Stimulated activated CD4-positive, alpha-beta T cell treated with anti-CD3 and anti-CD28 coated beads, Interleukin-1b, Interleukin-23, amount 100 ng/mL, for 1 hour (primary cell): ENCODE measurements around the gene TLE3.
"Not testable (repeated sequence)": the region's sequence is repeated elsewhere in the genome, so short reads cannot be mapped to it uniquely, and the experiment has no call there.

Experiments
- DNase-seq, 2 donors: peaks; one replicate each; pipeline ENCODE4 v3.0.0-alpha.2; 2020; ENCODE audit warnings: low read depth in 2 of 2

Gene TLE3

DNA sequence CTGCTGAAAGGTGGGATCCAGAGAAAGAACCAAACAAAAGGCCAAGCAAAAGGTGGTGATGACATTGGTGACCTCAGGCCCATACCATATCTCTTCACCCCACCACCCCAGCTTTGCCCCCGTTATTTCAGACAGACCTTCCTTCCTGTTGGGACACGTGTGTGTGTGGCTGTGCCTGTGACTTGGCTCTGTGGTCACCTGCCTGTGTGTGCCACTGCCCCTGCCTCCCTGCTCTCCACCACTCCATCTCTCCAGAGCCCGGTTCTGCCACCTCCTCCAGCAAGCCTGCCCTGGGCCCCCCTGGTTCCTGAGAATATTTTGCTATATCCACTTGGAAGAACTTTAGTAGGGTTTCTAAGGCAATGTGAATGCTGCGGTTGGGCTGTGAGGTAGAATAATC, 28.6 kb upstream of the TLE3 start:
- no peak for DNase-seq

DNA sequence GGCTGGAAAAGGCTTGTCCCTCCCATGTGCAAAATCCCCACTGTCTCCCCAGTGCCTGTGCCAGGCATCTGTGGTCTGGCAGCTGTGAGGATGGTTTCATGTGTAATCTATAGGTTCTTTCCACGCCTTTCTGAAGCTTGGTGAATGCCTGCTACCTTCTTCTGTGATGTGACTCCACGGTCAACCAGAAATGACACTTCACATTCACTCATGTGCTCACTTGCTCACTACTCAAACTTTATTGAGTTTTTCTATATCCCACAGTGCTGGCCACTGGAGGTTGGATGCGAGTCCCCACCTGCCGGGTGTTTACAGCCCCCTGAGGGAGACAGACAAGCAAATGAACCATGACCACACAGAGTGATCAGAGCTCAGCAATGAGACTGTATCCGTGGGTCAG, 27.9 kb upstream of the TLE3 start:
- DNase-seq, result no peak

DNA sequence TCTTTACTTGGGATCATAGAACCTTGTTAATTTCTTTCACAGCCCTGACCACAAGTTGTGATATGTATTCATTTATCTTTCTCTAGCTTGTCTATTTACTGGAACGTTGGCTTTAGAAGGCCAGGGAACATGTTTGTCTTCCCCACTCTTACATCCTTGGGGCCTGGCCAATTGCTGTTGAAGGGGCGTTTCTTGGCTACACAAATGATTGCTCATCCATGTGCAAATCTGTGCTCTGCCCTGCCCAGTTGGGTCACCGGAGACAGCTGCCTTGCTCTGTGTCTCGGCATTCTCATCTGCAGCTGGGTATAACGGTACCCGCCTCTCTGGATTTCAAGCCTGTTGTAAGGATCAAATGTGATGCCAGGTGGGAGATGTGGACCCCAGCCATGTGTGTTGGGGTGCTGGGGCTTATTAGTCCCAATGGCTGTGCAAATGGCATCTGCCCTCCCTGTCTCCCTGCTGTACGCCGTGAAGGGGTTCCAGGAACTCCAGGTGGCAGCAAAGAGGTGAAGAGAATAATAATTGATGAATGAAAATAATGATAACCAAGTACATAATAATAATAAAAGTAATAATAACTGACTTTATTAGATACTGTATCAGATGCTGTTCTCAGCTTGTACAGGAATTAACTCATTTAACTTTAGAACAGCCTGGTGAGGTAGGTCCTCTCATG, 24.0 kb upstream of the TLE3 start:
- no peak for DNase-seq

DNA sequence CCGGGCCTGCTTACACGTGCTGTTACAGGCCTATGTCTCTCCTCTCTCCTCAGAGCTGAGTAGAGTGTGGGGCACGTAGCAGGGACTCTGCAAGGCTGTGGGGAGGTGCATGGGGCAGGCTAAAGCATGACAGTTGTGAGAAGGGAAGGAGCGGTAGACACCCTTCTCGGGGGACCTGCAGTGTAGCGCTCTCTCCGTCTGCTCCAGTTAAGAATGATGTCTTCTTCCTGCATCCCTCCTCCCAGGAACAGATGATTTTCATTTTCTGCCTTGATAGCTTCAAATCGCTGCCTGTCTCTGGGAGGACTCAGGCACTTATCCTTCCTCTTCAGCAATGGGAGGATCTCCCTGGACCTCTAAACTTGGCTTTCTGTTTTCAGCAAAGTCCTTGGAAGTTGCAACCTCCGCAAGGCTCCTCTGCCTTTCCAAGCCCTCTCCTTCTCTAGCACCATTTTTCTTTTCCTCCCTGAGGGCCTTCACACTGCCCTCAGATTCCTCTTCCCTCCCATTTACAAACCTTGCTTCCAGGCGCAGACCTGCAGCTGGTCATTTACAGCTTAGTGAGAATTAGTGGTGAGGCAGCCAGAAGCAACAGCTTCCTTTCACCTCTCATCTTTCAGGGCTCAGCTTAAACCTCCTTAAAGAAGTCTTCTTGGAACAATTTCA, 23.4 kb upstream of the TLE3 start:
- no peak for DNase-seq

DNA sequence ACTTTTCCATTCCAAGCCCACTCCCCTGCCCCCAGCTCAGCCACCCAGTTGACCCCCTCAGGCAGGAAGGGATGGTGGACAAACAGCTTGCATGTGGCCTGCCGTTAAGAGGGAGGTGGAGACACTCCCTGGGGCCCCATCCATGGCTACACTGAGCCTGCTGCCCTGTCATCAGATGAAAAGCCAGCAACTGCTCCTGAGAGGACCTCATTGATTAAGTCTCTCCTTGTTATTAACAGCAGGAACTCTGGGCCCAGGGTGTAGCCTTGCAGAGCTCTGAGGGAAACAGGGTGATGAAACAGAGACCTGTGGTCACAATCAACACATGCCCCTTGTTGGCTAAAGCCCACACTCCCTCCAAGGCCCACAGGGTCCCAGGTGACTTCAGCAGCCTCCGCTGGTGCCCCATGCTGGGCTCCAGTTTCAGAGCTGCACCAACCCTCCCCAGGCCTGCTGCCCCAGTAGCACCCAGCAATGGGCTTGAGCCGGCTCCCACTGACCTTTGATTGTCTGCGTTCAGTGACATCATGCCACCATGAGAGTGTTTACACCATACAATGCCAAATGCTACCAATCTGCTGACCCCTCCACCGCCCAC, 22.3 kb upstream of the TLE3 start:
- DNase-seq, result no peak

DNA sequence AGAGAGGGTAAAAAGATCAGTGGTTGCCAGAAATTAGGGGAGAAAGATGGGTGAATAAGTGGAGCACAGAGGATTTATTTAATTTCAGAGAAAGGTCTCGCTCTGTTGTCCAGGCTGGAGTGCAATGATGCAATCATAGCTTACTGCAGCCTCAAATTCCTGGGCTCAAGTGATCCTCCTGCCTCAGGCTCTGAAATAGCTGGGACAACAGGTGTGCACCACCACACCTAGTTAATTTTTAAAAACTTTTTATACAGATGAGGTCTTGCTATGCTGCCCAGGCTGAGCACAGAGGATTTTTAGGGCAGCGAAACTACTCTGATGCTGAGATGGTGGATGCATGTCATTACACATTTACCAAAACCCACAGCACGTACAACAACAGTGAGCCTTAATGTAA, 20.9 kb upstream of the TLE3 start:
- no peak for DNase-seq

DNA sequence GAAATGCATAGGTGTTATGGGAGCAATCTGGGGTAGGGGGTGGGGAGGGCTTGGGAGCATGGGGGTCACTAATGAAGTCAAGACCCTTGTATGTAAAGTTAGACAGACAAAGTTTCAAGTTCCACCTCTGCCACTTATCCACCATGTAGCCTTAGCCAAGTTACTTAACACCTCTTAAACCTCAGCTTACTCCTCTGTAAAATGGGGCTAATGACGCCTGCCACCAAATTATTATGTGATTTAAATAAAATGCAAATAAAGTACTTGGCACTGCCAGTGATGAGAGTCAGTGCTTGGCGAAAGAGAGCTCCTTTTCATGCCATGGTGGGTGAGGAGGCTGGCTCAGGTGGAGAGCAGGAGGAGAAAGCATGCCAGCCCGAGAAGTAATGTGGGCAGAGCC, 18.6 kb upstream of the TLE3 start:
- no peak for DNase-seq

DNA sequence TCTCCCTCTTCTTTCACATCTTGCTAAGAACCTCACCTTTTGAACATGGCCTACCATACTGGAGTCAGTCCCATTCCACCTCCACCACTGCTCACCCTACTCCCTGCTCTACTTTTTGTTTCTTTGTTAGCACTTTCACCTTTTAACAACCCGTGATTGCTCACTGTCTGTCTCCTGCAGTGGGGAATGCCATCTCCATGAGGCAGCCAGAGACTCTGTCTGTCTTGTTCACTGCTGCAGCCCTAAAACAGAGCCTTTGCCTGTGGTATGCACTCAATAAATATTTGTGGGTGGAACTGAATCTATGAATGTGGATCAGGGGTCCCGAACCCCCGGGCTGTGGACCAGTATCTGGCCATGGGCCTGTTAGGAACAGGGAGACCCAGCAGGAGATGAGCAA, 16.5 kb upstream of the TLE3 start:
- DNase-seq, result no peak

DNA sequence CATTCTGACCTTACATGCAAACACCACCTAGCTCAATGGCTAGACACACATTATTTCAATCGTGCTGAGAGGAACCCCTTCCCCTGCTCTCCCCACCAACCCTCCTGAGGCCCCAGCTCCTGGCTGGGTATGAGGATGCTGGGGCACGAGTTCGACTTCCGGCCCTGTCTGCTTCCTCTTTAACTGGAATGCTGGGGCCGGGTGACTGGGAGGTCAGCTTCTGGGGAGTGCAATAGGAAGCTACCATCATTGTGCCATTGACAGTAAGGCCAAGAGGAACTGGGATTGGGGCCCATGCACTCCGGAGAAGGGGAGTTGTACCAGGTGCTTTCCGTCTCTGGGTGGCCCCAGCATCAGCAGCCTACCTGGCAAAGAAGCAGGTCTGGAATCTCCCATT, 15.6 kb upstream of the TLE3 start:
- DNase-seq, result no peak

DNA sequence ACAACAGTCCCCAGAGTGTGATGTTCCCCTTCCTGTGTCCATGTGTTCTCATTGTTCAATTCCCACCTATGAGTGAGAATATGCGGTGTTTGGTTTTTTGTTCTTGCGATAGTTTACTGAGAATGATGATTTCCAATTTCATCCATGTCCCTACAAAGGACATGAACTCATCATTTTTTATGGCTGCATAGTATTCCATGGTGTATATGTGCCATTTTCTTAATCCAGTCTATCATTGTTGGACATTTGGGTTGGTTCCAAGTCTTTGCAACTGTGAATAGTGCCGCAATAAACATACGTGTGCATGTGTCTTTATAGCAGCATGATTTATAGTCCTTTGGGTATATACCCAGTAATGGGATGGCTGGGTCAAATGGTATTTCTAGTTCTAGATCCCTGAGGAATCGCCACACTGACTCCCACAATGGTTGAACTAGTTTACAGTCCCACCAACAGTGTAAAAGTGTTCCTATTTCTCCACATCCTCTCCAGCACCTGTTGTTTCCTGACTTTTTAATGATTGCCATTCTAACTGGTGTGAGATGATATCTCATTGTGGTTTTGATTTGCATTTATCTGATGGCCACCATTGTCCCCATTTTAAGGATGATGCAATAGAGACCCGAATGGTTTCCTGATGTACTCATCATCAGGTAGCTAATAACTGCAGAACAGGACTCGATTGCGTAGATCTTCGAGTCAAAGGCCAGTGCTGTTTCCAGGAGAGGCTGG, 15.0 kb upstream of the TLE3 start:
- not testable (repeated sequence) for DNase-seq

DNA sequence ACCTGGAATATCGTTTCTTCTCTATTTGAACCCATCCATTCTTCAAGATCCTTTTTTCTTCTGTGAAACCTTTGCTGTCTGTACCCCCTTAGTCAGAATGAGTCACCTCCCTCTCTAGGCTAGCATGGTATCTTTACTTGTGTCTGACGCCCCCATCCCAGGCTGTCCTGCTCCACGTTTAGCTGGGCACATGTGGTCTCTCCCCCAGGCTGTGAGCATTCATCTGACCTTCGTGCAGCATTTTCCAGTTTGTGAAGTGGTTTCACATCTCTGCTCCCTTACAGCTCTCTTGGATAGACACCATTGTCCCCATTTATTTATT, 14.3 kb upstream of the TLE3 start:
- DNase-seq, result no peak

DNA sequence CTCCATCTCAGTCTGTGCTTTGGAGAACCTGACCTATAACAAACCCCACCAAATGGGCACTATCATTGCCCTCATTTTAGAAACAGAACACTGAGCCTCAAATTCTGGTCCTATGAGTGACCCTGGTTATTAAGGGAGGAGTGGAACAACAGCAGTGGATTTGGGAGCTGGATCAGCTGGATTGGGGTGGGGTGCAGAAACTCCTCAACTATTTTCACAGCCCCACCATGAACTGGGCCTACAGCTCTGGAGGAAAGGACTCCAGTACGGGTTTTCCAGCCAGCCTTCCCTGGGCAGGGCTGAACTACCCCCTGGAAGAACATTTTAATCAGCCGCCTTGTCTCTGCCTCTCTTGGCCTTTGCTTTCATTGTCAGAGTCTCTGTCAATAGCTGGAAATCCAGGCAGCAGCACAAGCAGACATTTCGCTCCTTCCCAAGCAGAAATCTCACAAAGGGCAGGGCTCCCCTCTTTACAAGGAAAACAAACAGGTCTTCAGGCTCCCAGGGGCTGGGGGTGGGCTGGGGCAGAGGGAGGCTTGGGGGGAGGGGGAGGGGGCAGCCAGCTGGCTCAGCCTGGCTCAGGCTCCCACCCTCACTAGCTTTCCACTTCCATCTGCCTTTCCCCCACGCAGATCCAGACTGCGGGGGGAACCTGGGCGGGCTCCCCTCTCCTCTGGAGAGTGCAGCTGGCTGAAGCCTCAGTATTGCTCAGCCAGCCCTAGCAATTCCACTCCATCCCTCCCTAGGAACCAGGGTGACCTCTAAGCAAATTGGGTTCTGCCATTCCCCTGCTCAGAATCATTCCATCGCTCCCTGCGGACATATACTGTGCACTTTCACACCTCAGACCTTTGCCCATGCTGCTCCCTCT, 13.7 kb upstream of the TLE3 start:
- no peak for DNase-seq

DNA sequence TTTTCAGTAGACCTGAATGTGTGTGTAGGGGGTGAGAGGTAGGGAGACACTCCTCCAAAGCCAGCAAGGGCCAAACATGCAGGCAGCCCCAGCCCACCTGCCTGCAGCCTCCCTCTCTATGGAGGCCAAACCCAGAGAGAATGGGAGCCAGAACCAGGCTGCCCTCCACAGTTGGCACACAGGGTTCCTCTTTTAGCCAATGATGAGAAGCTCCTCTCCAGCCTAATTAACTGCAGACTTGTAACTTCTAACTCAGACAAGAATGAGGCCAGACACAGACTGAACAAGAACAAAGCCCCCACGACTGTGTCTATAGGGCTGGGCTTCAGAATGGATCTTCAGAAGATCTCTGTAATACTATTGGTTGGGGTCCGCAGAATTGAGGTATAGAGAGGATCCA, 12.3 kb upstream of the TLE3 start:
- no peak for DNase-seq

DNA sequence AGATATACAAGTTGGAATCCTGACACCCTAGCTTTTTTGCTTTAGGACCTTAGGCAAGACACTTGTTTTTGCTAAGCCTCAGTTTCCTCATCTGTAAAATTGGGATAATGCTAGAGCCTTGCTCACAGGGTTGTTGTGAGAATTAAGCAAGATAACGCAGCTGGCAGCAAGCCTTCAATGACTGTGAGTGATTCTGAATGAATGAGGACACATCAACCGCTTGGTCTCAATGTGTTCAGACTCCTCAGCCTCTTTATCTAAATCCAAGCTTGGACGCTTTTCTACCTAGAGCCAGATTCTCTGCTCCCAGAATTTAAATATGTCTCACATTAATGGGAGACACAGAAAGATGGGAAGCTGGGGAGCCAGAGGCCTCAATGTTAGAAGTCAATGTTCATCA, 11.8 kb upstream of the TLE3 start:
- DNase-seq, result no peak

DNA sequence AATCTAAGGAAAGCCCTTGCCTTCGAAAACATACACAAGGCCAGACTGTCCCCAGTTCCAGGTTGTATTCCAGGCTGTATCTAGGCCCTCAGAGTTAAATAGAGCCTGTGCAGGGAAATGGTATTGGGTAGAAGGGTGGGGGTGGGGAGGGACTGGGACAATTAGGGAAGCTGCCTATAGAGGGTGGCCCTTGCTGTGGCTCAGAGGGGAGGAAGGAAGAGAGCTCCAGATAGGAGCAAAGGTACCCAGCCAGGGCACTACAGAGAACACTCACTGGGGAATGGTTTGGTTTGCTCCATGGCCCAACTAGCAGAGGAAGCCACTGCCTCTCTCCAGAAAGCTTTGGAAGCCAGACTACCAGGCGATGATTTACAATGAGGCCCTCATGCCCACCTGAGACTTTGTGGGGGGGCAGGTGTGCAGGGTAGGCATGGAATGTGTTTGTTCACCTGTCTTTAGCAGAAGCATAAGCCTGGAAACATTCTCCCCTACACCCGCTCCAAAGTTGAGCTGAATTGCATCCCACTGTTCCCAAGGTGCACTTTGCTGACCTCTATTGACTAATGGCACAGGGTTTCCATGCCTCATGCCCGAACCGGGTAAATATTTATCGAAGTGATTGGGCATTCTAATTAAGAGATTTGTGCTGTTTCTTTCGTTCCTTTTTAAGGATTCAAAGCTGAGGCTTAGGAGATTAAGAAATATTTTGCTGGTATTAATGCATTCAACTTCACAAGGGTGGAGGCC, 6.3 kb upstream of the TLE3 start:
- no peak for DNase-seq

DNA sequence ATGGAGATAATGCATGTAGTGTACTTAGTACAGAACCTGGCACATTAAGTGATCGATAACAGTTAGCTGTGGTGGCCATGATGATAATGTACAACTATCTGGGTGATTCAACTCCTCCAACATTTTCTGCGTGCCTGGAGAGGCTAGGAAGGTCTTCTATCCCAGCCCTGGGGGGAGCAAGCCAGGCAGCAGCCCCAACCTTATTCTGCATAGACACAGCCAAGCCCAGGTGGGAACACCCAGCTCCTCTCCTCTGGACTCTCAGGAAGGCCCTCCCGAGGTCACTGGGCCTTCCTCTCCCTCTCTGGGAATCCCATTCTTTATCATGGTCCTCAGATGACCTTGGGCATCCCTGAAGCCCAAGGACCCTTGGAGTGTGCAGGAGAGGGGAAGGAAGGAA, 5.1 kb upstream of the TLE3 start:
- DNase-seq, result no peak

DNA sequence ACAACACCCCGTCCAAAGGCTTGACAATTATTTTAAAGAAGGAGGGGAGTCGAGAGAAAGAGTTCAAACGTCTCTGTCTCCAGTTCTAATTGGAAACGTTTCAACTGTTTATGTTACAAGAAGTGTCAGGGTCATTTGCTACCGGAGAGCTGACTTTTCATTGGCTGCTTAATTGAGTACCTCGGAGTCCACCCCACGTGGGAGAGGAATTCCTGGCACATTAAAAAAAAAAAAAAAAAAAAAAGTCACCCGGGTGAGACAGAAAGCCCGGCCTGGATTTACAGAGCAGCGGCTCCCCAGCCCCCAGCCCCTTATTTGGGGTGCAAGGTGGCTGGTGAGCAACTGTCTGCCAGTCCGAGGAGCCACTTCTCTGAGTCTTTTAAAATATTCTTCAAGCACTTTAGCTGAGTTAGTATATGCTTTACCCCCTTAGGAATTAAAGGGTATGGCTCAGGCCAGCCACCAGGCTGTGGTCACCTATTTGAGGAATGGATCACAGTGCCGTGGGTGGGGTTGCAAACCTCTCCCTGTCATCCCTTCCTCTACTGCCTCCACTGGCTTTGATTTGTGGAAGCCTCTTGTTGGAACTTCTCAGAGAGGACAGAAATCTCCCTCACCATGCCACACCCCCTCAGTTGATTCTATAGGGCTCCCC, 3.9 kb upstream of the TLE3 start:
- DNase-seq, result no peak

DNA sequence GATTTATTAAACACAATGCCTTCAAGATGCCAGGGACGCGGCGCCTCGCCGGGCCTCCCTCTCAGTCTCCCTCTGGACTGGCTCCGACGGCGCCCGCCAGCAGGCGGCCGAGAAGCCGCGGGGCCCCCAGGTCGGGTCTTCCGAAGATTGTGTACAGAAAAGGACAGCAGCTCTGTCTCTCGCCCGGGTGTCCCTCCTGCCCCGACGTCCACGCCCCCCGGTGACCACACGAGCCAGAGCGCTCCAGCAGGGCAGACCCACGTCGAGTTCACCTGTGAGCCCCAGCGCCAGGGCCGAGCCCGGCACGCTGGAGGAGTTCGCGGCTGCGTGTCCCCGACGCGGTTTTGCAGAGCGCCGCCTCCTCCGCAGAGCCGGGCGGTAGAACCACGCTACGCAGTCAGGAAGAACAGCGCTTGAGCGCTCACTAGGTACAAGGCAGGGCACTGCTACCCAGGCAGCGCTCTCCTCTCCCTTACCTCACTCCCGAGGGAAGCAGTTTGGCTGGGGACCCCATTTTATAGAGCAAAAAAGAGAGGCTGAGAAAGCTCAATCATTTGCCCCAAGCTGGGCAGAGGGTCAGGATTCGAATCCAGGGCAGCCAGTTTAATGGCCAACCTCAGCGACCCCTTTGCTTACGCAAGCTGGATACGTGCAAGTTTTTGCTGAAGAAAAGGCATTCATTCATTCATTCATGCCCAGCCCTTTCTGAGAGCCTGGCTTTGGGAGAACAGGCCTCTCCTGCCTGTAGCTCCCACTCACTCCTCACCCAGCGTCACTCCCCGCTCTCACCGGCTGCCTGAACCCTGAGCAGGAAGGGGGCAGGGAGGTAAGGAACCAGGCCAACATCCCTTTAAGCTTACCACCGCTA, 3.0 kb upstream of the TLE3 start:
- DNase-seq, result peak in 1 of 2 donors; percentile 16

DNA sequence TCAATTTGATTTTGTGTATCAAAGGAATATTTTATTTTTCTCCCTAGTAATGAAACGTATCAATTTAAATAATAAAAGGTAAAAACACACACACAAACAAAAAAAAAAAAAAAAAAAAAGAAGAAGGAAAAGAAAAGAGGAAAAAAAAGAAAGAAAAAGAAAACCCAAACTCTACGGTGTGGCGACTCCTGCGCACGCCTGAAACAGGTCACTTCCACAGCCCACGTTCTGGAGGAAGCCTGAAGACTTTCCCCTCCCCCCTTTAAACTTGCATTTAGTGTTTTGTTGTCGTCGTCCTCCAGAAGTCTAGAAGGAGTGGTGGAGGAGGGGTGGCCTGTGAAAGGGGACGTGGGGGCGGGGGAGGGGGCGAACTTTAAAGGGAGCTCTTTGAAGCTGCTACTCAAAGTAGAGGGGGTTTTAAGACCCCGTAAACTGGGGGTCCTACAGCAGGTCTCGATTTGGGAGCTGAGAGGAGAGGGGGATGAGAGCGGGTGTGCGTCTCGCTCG, 2.3 kb upstream of the TLE3 start:
- DNase-seq, result no peak
